NCI-H128 (cell line): ENCODE results near the gene NATD1.
"Not testable (repeated sequence)": the region's sequence is repeated elsewhere in the genome, so short reads cannot be mapped to it uniquely, and the experiment has no call there.

Source experiments
- DNase-seq: peaks from one replicate; lab custom pipeline; 2025; ENCODE audit not compliant: unreplicated experiment; lab: John Stamatoyannopoulos, UW

NATD1 gene

DNA sequence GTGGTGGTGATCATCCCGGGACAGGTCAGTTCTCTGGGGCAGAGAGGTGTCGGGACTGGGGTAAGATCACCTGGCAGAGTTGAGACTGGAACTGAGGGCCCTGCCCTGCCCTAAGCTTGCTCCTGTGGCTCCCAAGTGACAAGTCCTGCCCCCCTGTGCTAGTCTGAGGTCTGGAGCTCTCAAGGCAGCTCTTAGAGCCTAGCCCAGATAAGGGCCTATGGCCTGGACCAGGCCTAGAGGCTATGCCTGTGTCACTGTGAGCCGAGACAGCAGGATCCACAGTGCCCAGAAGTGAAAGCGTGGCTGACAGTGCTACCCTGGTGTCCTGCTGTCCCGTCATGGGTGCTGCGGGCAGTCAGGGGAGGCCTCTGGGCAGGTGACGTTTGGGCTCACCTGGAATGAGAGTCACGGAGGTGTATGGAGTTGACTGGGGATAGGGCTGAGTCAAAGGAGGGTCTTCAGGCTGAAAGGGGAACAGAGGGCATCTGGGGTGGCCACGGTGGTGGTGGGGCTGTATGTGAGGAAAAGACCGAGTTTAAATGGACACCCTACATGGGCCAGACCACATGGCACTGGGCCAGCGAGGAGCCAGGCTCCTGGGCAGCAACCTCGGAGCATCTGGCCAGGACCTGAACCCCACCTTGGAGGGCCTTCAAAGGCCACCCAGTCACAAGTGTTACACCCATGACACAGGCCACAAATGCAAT, 5.5 kb downstream of the NATD1 start:
- no peak for DNase-seq

DNA sequence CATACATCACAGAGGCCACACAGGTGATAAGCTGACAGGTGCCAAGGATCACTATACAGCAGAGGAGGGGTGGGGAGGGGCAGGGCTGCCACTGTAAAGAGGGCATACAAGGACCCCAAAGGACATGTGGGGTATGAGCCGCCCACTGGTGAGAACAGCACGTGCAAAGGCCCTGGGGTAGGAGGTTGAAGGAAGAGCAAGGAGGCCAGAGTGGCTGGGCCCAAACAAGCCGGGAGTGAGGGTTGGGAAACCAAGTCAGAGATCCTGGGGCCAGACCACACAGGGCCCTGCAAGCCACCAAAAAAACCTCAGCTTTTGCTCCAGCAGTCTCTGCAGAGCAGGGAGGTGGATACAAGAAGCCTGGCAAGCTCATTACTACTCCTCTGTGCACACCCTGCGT, 6.5 kb downstream of the NATD1 start:
- no peak for DNase-seq

DNA sequence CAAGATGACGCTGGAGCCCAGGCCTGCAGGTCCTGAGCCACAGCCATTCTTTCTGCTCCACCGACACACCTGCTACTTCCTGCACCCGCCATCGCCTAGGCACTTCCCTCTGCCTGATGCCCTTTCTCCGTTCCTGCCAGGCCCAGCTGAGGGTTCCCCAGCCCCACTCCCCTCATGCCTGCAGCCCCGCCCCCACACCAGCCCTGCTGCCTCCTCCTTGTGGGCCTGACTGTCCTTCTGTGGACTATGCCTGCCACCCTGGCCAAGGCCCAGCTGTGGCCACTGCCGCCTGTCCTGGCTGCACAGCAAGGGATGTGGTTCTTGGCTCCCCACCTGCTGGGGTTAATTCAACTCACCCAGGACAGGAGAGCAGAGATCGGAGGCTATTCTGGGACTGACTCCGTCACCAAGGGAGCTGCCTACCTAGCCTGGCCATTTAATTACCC, 7.5 kb downstream of the NATD1 start:
- DNase-seq, result no peak

DNA sequence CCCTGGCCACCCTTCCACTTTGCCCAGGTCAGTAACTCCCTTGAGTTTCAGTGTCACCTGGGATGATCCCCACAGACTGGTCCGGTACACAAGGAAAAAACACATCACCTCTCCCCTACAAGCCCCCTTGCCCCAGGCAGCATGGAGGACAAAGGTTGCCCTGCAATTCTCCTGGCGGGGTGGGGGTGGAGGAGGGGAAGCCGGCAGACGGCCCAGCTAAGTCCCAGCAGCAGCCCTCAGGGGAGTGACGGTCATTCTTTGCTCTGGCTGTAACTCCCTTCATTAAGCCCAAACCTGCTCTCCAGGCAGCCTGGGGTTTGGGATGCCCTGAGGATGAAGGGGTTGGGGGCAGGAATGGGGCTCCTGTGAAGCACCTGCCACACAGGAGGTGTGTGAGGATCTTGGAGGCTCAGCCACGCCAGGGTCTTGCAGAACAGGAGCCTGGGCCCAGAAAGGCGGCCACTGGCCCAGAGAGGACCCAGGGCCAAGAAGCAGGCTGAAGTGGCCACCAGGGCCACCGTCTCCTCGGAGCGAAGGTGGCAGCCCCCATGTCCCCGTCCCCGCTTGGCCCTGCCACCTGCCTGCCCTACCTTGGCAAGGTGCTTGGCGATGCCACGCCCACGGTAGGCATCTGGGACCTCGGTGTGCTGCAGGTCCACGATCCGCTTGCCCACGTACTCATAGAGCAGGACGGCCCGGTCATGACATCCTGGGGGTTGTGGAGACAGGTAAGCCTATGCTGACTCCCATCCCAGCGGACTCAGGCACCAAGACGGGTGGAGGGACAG, 9.5 kb downstream of the NATD1 start:
- DNase-seq, result no peak

DNA sequence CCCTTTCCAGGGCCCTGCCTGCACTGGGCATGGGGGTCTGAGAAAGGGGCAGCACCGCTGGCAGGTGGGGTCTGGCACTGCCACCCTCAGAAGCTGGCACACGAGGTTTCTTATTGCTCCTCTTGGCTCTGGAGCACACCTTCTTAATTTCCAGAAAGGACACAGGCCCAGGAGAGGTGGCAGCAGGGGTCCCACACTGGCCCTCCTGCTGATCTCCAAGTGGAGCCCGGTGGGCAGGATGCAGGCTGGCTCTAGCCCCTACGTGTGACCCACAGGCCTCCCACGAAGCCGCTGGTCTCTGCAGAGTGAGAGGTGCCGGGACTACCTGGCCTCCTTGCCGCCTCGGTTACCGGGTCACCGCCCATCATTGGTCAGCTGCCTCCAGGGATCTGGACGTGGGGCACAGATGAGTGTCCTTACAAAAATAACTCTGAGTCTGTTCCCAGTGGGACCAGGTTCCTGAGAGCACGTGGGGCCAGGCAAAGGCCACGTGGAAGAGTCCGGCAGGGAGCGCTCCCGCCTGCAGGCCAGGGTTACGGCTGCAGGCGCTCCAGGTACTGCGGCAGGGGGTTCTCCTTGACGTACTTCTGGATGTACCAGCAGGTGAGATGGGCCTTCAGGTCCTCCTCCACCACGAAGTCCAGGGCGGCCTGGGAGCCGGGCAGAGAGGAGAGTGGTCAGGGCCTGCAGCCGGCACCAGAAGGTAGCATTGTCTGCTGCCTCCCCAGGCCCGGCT, 10.3 kb downstream of the NATD1 start:
- no peak for DNase-seq

DNA sequence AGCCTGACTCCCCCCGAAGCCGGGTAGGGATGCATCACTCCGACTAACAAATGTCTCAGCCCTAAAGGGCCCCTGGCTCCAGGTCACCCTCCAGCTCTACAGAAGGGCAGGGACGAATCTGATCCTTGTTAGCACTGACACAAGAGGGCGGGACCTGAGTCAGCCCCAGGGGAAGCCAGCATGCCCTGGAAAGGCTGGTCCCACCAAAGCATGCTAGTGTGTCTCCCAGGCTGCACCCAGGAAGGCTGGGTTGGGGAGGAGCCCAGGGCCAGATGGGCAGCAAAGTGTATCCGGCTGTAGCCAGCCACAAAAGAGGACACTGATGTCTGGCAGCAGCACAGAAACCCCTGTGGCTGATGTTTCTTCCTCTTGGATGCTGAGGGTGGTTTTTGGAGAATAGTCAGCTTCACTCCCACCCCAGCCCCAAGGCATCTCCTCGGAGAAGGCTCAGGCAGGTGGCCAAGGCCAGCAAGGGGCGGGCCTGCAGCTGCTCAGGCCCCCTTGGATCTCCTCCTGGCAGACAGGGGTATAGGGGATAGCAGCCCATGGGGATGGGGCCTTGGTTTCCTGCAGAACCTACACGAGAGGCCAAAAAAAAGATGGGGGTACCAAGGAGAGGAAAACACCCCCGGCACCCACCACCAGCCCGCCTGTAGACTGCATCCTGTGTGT, 11.0 kb downstream of the NATD1 start:
- no peak for DNase-seq

DNA sequence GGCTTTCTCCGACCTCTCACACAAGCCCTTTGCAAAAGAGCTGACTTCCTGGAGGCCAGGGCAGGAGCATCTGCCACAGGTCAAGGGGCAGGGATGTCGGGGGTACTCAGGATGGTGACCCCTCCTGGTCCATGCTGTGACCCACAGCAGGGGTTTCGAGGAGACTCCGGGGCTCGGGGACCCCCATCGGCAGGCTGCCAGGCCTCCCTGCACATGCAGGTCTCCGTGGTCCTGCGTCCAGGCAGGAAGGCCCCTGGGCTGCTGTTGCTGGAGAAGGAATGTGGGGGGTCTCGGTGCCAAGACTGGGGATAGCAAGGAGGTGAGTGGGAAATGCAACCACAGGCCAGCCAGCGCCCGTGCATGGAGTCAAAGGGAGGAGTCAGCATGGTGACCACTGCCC, 11.6 kb downstream of the NATD1 start:
- no peak for DNase-seq

DNA sequence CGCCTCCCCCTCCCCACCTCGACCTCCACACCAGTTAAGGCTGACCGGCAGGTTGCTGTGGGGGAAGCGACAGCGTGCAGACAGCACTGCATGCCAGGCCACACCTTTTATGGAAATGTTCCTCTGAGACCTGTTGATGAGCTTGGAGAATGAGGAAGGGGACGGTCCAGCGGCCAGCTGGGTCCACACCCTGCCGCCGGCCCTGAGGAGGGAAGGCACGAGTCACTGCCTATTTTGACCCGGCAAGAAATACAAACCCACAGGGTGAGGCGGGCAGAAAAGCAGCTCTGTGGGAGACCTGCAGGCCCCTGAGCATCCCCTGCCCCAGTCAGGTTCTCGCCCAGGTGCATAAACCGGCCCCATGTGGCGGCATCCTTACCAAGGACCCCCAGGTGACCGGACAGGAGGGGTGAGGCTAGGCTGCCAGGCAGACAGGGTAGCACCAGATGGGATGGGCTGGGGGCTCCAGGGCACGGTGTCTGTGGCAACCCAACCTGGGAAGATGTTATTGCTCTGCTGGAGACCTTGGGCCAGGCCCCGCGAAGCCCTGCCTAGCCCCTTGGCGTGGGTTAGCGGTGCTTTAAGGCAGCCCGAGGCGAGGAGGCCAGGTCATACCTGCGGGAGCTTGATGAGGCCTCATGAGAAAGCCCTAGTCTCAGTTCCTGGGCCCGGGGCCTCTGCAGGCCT, 12.7 kb downstream of the NATD1 start:
- DNase-seq, result no peak

DNA sequence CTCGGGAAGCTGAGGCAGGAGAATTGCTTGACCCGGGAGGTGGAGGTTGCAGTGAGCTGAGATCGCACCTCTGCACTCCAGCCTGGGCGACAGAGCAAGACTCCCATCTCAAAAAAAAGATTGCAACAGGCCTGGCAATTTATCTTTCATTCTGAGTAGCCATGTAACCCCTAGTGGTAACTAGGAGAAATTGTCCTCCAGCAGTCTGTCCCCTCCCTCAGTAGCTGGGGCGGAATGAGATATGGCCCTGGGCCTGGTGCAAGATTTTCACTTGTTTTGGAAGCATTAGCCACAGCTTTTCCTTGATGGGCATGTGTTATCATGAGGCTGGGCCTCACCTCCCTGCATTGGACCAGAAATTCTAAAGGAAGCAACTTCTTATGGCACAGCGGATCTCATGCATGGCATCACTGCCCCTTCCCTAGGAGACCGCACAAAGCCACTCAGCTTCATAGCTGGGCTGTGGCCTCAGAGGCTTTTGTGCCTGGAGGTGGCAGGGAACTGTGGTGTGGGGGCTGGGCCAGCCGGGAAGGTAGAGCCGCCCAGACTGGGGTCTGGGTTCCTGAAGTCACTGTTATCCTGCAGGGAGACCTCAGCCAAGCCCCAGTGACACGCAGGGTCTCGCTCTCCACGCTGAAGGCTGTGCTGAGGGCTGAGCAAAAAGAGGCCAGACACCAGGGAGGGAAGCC, 13.4 kb downstream of the NATD1 start:
- no peak for DNase-seq

DNA sequence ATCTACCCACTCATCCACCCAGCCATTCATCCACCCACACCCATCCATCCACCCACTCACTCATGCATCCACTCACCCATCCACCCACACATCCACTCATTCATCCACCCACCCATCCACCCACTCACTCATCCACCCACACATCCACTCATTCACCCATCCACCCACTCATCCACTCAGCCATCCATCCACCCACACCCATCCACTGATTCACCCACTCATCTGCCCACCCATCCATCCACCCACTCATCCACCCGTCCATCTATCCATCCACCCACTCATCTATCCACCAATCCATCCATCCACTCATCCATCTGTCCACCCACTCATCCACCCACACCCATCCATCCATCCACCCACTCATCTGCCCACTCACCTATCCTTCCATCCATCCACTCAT, 17.3 kb downstream of the NATD1 start:
- DNase-seq, result no peak

DNA sequence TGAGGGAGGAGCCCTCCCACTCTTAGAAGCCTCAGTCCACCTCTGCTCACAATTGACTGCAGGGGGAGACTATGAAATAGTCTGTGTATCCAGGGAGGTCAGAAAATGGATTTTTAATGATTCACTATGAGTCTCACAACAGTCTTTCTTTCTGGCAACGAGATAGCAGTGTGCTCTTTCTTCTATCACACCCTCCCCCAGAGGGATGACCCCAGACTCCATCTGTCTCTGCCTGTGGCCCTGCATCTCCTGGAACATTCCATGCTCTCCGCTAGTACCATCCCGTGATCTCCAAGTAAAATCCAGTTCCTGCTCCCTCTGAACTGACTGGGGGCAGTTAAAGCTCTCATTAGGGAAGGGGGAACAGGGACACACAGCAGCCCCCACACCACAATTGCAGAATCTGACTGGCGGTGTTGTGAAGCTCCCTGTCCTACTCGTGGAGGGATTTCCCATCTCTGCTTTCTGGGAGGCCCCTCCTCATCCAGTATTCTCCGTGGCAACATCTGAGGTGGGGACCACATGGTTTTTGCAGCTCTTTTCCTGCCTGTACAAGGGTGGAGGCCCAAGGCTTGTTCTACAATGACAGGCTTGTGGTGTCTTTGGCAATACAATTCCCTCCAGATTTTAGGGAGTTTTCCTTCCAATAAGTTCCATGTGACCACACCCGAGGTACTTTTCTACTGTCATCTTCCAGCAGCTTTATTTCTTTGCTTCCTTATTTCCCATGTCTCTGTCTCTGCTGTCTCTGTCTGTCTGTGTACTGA, 19.4 kb downstream of the NATD1 start:
- DNase-seq, result no peak

DNA sequence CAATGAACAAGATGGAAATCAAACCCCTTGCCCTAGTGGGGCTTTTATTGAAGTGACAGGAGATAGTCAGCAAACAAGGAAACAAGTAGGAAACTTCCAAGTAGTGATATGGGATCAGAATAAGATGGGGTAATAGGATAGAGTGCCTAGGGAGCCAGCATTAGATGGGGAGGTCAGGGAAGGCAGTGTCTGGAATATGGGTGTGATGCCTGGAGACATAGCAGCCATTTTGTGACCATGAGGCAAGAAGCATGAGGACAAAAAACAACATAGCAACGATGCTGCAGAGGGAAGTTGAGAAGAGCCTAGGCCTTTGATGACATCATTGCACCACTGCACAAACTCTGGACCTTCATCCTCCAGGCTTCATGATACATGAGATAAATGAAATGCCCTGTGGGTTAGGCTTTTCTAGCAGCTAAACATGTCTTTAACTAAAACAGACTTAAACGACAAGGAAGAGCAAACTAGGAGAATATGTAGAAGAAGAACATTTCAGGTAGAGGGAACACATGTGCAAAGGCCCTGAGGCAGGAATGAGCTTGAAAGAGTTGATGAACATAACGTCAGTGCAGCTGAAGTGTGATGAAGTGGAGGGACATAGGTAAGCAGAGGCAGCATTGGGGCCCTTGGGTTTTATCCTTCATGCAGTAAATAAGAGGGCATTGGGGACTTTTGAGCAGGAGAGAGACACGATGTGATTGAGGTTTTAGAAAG, 21.0 kb downstream of the NATD1 start:
- no peak for DNase-seq

DNA sequence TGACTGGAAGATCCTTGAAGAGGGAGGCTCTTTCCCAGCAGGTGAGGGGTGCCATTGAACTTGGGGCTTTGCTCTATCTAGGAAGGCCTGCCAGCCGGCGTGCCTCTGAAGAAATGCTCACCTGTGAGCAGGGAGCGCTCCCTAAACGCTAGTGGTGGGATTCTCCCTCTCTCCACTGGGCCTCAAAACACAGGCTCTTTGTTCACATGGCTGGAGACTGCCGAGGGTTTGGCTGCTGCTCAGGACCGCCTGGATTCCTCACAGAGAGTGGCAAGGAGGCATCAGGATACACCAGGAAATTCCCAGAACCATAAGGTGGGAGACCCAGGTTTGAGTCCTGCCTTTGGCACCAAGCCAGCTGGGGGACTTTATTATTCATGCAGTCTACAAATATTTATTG, 21.7 kb downstream of the NATD1 start:
- DNase-seq, result no peak

DNA sequence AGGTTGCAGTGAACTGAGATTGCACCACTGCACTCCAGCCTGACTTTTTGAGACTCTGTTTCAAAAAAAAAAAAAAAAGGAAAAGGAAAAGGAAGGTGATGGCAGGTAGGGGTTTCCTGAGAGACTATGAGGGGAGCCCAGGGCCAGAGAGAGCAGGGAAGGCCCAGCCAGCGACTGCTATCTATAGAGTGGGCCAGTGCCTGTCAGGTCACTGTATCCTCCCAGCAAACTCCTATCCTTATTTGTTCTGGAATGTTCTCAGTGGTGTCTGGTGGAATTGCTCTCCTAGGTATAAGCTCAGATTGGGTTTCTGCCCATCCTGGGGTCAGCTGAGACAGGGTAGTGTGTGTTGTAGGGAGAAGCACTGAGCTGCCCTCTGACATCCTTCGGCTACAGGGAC, 24.4 kb downstream of the NATD1 start:
- no peak for DNase-seq

DNA sequence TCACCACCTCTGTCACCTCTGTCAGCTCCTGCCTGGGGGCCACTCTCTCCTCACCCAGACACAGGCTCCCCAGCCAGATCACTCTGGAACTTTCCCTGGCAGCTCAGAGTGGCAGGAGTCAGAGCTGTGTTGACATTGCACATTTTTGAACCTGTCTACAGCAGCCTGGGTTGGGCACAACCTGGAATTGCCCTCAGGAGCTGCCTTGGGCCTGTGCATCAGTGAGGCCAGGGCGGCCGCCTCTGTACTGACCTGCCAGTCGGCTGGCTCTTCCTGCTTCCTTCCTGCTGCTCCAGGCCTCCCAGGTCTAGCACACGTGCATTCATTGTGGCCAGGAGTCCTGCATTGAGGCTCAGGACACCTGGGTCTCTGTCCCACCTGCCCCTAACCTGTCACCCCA, 25.1 kb downstream of the NATD1 start:
- DNase-seq, result no peak

DNA sequence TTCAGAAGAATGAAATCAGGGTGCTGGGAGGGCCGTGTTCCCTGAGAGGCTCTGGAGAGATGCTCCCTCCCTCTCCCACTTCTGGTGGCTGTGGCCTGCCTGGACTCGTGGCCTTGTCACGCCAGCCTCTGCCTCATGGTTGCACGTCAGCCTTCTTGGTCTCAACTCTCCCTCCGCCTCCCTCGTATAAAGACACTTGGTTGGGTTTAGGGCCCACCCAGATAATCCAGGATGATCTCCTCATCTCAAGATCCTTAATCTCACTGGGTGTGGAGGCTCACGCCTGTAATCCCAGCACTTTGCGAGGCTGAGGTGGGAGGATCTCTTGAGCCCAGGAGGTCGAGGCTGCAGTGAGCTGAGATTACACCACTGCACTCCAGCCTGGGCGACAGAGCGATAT, 25.9 kb downstream of the NATD1 start:
- not testable (repeated sequence) for DNase-seq

DNA sequence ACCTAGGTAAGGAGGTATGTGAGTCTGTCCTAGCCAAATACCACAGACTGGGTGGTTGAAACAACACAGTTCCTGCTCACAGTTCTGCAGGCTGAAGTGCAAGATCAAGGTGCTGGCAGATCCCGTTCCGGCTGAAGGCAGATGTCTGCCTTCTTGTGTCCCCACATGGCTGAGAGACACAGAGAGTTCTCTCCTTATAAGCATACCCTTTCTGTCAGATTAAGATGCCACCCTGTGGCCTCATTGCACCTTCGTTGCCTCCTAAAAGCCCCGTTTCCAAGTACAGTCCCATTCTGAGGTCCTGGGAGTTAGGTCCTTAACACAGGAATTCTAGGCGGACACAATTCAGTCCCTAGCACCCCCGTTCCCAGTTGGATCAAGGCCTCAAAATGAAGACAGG, 30.1 kb downstream of the NATD1 start:
- no peak for DNase-seq

DNA sequence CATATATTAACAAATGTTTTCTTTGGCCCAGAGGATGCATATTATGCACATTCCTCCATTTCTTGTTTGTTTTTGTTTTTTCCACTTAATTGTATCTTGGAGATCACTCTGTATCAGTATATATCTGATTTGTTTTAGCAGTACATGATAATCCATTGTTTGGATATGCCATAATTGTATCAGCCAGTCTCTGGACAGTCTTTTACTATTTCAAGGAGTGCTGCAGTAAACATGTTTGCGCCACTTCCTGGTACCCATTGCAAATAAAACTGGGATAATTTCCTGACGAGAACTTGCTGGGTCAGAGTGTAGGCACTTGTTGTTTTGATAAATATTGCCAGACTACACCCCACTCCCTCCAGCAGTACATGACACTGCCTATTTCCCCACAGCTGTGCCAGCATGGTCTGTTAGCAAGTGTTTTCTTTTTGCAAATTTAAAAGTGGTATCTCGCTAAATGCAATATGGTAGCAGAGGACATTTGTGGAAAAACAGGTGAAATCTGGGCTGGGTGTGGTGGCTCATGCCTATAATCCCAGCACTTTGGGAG, 34.3 kb downstream of the NATD1 start:
- no peak for DNase-seq

DNA sequence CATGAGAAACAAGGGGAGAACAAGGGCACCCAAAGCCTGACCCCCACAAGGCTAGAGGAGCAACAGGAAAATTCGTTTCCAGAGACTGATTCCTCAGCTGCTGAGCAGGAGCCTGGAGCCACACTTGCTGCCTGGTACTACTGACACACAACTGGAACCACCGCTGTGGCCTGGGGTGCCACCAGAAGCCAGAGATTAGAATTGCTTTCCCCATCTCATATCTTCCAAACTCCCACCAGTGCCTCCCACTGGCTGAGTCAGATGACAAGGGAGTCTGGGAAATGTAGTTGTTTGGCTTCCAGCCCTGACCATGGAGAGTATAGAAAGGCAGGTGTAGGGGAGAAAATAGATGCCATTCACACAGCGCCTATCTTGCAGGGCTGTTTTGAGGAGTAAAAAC, 35.1 kb downstream of the NATD1 start:
- DNase-seq, result no peak
